GM19025 (cell line): ENCODE measurements around the gene ZSWIM6.

Experiments used
- ATAC-seq: cut with Tn5 transposase; IDR thresholded peaks from one replicate; pipeline ENCODE4 v1.9.1; 2021; ENCODE audit warnings: mild to moderate bottlenecking, low read depth, moderate library complexity; ENCODE audit not compliant: unreplicated experiment

ZSWIM6 gene

DNA sequence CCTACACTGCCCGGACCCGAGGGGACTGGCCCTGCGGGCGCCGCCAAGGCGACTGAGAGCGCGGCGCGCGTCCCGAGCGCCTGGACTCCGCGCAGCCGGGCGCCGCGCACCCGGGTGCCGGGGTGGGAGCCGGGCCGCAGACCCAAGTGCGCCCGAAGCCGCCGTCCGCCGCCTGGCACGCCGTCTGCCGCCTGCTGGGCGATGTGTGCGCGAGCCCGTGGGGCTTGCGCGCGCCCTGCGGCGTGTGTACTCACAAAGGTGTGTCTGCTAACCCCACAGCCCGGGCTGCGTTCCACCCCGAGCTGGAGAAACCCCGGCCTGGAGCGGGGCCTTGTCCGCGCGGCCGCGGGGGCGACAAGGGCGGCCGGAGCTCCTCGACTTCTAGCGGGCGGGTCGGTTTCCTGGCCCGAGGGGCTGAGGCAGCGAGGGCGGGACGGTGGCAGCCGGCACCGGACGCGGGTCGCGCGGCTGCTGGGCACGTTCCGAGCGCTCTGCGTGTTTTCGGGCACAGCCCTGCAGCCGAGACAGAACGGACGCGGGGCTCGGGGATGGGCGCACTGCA, 1.1 kb upstream of the ZSWIM6 start:
- ATAC-seq = peak; percentile 30

DNA sequence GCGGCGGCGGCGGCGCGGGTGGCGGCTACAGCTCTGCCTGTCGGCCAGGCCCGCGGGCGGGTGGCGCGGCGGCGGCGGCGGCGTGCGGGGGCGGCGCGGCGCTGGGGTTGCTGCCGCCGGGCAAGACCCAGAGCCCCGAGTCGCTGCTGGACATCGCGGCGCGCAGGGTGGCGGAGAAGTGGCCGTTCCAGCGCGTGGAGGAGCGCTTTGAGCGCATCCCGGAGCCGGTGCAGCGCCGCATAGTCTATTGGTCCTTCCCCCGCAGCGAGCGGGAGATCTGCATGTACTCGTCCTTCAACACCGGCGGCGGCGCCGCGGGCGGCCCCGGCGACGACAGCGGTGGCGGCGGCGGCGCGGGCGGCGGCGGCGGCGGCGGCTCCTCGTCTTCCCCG, 296 bp downstream of the ZSWIM6 start:
- ATAC-seq = no peak

DNA sequence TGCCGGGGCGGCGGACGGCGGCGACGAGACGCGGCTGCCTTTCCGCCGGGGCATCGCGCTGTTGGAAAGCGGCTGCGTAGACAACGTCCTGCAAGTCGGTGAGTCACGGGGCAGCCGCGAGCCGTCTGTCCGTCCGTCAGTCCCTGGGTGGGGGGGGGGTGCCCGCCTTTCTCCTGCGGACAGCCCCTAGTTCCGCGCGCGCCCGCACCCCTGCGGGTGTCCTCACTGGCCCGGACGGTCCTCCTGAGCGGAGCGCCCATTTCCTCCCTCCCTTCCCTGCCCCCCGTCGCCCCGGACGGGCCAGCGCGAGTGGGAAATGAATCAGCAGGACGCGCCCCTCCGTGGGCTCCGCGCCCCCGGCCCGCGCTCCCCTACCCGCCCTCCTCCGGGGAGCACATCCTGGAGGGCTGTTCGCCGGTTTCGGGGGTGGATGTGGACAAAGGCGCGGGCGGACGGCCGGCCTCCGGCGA, 828 bp downstream of the ZSWIM6 start:
- ATAC-seq = no peak

DNA sequence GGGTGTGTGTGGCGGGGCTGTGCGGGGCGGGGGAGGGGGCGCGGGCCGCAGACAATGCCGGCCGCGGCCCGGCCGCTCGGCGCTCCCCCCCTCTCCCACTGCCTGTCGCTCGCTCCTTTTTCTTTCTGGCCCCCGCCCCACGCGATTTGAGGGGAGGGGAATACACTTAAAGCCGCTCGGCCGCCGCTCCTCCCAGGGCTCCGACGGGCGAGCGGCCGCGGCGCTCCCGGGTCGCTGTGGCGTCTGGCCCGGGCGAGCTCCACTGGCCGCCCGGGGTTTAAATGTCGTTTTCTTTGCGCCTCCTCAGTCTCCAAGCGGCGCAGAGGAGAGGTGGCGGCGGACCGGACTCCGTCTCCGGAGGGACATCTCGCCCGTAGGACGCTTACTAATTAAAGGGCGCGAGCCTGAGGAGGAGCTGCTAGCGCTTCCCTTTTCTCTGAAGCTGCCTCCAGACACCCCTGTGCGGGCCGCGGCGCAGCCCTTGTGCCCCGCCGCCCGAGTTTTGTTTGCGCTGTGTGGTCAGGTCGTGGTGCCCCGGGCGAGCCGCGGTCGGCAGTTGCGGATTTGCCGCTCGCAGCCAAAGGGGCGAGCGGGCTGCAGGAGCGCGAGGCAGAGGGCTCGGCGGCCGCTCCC, 1.4 kb downstream of the ZSWIM6 start:
- no peak for ATAC-seq

DNA sequence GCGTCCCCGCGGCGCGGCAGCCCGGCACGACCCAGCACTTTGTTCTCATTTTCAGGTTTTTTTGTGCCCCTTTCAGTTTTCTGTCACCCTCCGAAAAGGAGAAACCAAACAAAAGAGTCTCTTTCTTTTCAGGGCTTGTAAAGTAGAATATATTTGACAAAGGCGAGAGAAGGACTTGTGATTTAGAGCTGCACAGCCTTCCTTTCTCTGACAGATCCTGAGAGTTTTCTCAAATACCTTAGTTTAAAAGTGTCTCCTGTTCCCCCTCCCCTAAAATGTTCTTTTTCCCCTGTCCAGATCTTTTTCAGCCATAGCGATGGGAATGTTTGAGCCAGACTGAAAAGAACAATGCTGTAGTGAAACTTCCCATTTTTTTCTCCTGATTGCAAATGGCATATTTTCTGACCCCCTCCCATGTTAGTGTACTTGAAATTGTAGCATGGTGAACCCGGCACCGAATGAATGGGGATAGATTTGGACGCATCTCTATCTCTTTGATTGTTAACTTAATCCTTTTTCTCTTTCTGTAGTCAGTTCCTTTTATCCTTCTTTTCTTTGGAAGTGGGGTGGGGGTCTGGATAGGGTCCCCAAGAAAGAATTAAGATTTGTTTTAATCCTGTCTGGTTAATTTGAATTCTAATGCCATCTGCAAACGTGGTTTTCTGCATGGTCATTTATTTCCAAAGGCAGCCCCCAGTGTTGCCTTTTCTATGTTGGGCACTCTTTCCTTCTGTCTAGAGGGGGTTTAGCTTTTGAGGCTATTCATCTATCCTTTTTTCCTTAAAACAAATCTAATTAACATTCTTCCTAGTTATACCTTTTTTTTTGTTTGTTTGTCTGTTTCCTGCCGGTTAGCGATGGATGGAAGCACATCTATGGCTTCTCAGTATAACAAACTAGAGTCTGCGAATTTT, 2.2 kb downstream of the ZSWIM6 start:
- no peak for ATAC-seq

DNA sequence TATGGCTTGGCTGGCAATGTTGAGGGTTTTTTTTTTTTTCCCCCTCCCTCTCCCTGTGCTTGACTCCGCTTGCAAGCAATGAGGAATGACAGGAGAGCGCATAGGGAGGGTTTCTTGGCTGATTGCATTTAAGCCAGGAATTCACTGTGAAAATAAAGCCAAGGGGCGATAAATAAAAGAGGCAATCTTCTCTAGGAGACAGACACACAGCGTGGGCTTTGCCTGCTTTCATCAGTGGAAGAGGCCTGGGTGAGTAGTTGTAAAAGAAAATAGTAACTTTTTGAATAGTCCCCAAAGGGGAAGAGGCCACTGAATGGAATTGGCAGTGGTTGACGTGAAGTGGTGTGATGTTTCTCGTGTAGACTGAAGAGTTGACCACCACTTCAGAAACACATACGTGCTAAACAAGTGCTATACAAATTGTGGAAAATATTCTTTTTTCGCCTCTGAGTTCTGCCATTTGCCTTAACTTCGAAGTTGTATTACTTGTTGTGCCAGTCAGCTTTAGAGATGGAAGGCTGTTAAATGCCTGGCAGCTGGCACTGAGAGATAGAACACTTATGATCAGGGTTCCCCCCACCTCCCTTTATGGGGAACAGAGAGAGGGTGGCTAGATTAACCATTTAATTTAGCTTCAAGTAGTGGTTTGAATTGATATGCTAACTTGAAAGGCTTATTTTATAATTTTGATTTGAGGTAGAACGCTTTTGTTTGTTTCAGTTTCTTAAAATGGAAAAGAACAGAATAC, 3.0 kb downstream of the ZSWIM6 start:
- ATAC-seq = no peak

DNA sequence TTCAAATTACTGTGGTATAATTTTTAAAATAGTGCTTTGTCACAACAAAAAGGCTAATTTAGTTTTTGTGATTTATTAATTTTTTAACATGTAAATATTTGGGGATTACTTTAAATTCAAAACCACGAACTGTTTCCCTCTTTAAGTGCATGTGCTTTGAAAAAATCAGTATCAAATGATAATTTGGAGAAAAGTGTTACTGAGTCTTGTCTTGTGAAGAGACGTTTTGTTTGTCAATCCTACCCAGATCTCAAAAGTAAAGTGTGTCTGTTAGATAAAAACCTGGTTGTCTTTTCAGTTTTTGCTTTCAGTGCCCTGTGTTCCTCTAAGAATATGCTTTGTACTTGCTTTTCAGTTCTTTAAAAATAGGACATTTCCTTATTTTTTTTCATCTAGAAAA, 7.7 kb downstream of the ZSWIM6 start:
- no peak for ATAC-seq

DNA sequence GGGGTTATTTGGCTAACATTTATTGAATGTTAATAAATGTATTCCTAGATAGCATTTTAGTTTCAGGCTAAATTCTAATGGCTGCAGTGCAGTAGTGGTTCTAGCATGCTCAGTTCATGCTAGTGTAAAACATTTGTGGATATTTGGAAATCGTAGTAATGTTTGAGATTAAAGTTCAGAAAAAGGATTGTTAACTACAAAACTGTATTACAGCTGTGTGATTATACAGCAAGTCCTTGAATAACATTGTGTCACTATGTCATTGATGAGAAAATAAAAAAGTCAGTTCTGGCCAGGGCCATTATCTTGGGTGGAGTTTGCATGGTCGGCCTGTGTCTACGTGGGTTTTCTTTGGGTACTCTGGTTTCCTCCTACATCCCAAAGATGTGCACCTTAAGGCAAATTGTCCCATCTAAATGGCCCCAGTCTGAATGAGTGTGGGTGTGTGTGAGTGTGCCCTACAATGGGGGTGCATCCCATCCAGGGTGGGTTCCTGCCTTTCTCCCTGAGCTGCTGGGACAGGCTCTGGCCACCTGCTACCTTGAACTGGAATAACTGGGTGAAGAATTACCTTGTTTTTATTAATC, 8.8 kb downstream of the ZSWIM6 start:
- no peak for ATAC-seq

DNA sequence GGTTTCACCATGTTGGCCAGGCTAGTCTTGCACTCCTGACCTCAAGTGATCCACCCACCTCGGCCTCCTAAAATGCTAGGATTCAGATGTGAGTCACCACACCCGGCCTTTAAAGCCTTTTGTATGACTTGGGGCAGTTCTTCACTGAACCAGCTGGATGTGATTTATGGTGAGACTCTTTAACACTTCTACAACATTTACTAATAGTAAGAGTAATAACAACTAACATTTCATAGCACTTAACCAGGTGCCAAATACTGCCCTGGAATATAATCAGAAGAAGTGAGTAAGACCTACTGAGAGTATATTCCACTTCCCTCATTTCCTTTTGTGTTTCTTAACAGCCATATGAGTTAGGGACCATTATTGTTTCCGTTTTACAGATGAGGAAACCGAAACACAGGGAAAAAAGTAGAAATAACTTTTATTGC, 10.0 kb downstream of the ZSWIM6 start:
- ATAC-seq = no peak

DNA sequence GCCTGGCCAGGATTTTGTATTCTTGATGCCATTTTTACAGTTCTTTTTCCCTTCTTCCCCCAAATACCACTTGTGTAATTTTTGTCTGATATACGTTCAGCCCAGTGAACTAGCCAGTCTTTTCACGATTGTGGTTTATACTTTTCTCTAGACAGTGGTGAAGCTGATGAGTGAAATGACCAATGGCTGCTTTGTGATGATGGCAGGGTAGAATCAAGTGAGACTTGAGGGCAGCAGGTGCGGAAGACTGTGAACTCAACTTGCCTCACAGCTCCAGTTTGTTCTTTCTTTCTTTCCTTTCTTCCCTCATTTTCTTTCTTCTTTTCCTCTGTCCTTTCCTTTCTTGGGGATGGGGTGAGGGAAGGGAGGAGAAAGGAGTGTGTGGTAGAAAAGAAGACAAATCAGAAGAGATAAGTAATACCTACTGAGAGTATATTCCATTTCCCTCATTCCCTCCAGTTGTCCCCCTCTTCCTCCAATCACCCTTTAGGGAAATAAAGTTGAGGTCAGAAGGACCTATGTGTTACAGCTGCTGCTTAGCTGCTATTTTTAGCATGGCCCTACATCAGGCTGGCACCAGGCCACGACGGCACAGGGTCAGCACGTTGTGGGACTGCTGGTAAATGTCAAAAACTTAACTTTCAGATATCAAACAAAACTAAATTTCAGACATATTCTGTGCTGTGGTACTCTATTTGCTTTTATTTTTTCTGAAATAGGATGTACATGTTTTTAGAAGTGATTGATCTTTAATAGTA, 12.3 kb downstream of the ZSWIM6 start:
- ATAC-seq = no peak

DNA sequence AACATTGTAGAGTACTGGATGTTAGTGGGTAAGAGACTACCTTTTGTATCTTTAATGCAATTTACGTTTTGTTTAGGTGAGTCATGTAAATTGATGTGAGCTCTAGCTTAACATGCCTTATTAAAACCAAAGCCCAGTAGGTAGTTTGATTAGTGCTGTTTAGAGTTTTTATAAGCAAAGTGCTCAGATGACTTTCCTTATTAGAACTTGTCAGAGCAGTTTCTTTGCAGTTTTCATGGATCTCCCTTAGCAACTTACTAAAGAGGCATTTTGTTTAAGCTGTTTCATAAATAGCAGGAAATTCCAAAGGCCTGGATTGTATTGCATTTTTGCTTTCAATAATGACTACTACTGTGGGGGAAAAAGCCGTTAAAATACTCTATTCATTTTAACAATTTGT, 14.5 kb downstream of the ZSWIM6 start:
- ATAC-seq = no peak

DNA sequence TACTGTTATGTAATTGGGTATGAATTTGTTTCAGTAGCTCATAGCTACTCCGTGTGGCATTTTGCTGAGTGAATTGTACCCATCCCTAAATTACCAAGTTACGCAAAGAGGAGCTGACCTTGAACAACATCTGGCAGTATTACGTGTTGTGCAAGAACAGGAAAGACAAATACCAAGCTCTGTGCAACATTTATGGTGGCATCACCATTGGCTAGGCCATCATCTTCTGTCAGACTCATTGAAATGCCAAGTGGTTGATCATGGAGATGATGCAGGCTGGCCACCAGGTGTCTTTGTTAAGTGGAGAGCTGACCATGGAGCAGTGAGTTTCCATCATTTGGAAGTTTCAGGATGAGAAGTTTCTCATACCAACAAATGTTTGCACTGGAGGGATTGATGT, 15.0 kb downstream of the ZSWIM6 start:
- no peak for ATAC-seq

DNA sequence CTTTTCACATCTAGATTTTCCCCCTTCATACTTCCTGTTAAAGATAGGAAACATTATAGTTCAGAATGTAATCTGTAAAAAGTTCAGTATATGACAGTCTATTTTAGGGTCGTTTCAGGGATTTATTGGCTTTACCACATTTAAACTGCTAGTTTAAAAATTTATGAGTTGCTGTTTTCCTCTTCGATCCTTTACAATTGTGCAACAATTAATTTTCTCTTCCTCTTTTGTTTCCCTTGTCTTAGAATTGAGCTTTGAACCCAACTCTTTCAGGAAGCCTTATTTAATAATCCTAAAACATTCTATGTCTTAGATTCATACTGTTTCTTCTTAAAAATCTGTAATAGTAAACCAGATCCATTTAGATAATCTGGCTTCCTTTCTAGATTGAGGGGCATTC, 16.4 kb downstream of the ZSWIM6 start:
- no peak for ATAC-seq

DNA sequence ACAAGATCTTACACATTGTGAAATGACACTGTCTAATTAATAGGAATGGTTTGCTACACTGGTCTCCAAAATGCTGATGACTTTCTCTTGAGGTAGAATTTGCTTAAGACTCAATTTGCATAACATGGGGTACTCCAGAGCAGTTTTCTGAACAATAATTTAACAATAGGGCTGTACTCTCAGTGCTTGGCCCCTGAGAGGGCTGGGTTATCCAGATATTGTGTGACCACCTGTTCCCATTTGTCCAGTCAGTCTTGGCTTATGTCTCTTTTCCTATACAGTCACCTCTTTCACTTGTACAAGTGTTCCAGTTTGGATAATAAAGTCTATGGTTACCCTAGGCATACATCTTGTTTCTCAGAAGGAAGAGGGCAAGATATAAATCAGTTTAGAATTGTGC, 17.9 kb downstream of the ZSWIM6 start:
- no peak for ATAC-seq

DNA sequence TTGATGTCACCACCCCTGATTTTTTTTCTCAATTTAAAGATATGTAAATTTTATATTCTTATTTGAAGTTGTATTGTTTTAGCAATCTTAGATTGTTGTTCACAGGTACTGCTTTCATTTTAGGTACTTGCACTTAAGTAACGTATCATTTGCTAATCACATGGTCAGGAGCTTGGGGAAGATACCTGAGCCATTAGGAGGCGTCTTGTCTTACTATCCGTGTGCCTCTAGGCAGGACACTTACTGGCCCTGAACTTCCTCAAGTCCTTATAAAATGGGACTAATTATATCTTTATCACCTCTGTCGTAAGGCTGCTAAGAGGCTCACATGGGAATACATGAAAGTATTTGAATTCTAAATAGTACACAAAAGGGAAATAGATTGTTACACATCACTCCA, 18.5 kb downstream of the ZSWIM6 start:
- ATAC-seq = no peak

DNA sequence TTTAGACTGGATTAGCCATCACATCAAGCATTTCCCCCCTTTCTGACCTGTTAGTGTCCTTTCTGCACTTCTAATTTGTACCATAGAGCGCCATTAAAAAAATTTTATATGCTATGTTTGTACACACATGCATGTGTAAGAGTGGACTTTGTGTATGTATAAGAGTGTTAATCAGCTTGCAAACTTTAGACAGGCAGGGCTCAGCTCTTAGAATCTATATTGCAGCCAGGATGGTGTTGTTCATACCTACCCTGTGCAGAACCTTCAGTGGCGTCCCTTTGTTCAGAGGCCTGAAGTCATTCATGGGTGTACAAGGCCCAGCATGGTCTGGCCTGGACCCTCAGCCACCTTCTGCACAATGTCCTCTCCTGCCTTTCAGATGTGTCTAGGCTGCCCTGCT, 19.7 kb downstream of the ZSWIM6 start:
- ATAC-seq = no peak

DNA sequence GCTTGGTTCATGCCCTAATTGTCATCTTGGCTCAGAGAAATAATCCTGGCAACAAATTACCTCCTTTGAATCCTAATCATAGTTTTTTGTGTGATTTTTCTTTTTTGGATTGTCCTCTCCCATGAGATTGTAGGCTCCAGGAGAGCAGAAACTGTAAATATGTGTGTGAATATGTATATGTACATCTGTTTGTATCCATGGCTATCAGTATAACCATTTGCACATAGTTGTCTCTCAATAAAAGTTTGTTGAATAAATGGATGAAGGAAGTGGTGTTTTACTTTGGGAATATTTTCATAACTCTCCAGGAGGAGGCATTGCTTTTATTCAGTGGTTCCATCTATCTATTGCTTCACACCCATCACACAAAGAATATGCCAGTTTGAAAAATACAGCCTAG, 20.1 kb downstream of the ZSWIM6 start:
- ATAC-seq = no peak

DNA sequence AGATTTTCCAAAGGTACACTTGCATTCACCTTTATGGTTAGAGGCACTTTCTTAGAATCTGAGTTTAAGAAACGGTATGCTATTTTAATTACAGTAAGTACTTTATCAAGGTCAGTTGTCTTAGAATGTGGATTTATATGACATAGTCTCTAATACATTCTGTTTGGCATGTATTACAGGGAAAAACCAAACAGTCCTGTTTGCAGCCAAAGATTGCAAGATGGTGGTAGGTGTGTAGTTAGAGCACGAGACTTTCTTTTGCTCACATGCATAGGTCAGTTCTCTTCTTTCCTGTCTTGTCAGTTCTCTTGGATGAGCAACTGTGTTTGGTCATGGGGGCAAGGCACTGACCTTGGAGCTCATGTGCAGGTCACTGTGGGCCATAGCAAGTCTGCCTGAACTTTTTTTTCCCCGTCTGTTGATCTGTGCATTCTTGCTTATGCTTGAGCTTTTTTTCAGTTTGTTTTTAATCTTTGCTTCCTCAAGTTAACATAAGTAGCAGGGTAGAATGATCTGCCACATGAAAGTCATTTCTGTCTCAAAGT, 20.6 kb downstream of the ZSWIM6 start:
- ATAC-seq = no peak

DNA sequence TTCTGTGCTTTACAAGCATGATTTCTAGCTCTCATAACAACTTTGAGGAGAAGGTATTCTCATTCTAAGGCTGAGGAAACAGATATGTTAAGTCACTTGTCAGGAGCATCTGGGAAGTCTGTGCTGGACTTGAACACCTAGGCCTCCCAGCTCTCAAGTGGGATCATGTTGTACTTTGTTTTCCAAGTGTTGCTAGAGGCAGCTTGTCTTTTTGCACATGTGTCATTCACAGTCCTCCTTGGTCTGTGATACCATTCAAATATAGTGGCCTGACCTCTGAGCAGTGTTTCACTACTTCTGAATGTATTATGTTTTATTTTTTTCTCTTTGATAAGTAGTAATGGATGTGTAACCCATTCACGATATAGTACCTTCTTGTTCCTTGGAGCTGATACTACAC, 21.2 kb downstream of the ZSWIM6 start:
- no peak for ATAC-seq

DNA sequence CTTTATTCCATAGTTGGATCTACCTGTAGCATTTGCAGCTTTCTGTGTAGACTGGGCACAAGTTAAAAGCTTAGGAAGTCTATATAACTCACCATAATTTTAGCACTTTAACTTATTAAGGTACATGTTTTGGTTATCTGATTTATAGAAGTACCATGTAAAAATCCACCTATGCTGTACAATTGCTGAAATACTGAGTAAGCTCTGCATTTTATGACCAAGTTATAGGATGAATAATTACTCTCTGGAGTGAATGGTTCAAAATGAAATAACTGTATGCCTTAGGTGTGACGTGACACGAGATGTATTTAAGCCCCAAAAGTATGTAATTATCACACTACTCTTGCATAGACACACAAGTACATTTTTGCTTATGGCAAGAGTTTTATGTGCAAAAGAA, 22.1 kb downstream of the ZSWIM6 start:
- no peak for ATAC-seq
